Muscle of leg (tissue), 11 donors: ENCODE measurements around the gene NTF3. TPM values are rescaled to one million over a fixed set of nuclear protein-coding genes. Genes with fewer than 3 reads are reported as not detected.
"Not testable (repeated sequence)": the region's sequence is repeated elsewhere in the genome, so short reads cannot be mapped to it uniquely, and the experiment has no call there.

Experiments used
- DNase-seq: peaks from one replicate; pipeline ENCODE4 v3.0.0; 2013
- H3K27ac ChIP-seq: one replicate; pipeline ENCODE4 v1.5.1; 2013; ENCODE audit warnings: mild to moderate bottlenecking, low read length, control low read depth
- H3K27me3 ChIP-seq: one replicate; pipeline ENCODE4 v1.6.1; 2013; ENCODE audit warnings: low read length; ENCODE audit not compliant: control insufficient read depth, insufficient read depth
- H3K36me3 ChIP-seq: one replicate; pipeline ENCODE4 v1.6.1; 2013; ENCODE audit warnings: low read length; ENCODE audit not compliant: control insufficient read depth, insufficient read depth
- H3K4me1 ChIP-seq: one replicate; pipeline ENCODE4 v1.6.1; 2013; ENCODE audit warnings: low read length; ENCODE audit not compliant: control insufficient read depth, insufficient read depth
- H3K4me3 ChIP-seq: one replicate; pipeline ENCODE4 v1.5.1; 2013; ENCODE audit warnings: low read length, control low read depth
- H3K9me3 ChIP-seq: replicated peaks from 2 replicates; pipeline ENCODE4 v1.6.1; 2013; ENCODE audit warnings: low read depth, low read length; ENCODE audit not compliant: control insufficient read depth
- WGBS: methylation state at CpG from one replicate; pipeline ENCODE4 v1.1.5; 2013; ENCODE audit warnings: missing lambda C conversion rate; ENCODE audit not compliant: insufficient coverage; 5-methylcytosine and 5-hydroxymethylcytosine counted together
- polyA plus RNA-seq, 8 donors: library from polyadenylated mRNA; unstranded; fragments of 120-200 nt; gene quantifications; one replicate each; pipeline versions ENCODE4 v1.2.1 to v1.2.3, GENCODE V29; 2013; ENCODE audit warnings: inconsistent platforms in 1 of 8, low replicate concordance in 1 of 8; ENCODE audit not compliant: insufficient read length in 8 of 8, insufficient read depth in 1 of 8
- total RNA-seq: library from RNA; stranded (reverse); fragments of 120-200 nt; gene quantifications from one replicate; pipeline ENCODE4 v1.2.4, GENCODE V29; 2013

The NTF3 gene
- total and polyA plus RNA-seq, 9 donors, result 2.0 to 7.3 (median 4.2) TPM

DNA sequence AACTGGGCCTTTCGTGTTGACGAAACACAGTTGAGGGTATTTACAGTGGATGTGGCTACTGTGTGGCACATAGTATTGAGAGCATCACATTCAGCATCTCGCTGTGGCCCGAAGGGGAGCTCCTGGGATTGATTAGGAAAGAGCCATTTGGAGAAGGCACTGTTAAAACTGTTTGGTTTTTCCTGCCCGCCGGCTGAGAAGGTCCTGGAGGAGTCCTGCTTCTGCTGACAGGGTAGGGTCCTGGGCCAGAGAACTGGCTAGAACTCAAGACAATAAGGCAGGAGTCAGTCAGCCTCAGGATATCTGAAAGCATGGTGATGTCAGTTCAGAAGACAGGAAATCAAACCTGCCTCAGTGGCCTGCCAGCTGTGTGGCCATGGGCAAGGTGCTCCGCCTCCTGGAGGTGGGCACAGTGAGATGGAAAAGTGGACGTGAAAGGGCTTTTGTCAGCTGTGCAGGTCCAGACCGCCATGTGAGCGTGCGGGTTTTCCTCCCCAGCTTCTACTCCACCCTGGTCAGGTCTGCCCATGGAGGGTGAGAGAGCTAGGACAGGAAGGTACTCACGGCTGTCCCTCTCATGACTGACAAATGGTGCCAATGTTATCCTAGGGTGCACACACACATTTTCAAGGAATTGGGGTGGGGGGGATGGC is 92.3 kb downstream of the NTF3 start:
- Histone ChIP-seq H3K4me3 (no peak overlapping the region), H3K27ac (no peak overlapping the region), H3K27me3 (no peaks in the 10 kb centered on the region), H3K36me3 (no peaks in the 10 kb centered on the region), H3K4me1 (peaks cover 6% of the 10 kb centered on the region), H3K9me3 (no peaks in the 10 kb centered on the region)
- 89% methylated on average over 4 of the region's 12 CpGs for WGBS
- no peak for DNase-seq

DNA sequence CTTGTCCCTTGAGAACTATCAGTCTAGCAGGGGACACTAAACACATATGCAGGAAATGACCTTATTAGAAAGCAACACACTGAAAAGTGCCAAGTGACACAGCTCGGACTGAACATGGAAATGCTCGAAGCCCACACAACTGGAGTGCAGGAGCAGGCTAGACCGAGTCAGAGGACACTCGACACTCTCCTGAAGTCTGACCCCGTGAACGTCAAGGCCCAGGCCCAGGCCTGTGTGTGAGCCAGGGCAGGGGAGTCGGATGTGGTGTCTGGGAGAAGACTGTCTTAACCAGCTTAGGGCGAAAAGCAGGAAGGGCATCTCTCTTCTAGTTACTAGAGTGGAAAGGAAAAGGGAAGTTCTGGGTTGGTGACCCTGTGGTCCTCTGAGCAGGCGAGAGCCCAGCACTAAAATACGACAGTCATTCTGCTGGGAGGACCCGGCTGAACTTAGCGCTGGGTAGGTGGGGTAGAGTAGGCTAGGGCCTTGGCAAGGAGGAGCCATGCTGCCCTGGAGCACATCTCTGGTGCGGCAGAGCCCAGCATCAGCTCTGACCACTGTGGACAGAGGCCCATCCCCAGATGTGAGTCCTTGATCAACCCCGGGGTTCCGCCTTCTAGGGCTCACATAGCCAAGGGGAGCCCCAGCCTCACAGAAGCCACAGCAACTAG is 93.0 kb downstream of the NTF3 start:
- Histone ChIP-seq H3K27ac (no peak overlapping the region), H3K27me3 (no peaks in the 10 kb centered on the region), H3K4me1 (peaks cover 6% of the 10 kb centered on the region), H3K36me3 (no peaks in the 10 kb centered on the region), H3K4me3 (no peak overlapping the region), H3K9me3 (no peaks in the 10 kb centered on the region)
- 75% methylated on average over 13 of the region's 15 CpGs for WGBS
- no peak for DNase-seq

DNA sequence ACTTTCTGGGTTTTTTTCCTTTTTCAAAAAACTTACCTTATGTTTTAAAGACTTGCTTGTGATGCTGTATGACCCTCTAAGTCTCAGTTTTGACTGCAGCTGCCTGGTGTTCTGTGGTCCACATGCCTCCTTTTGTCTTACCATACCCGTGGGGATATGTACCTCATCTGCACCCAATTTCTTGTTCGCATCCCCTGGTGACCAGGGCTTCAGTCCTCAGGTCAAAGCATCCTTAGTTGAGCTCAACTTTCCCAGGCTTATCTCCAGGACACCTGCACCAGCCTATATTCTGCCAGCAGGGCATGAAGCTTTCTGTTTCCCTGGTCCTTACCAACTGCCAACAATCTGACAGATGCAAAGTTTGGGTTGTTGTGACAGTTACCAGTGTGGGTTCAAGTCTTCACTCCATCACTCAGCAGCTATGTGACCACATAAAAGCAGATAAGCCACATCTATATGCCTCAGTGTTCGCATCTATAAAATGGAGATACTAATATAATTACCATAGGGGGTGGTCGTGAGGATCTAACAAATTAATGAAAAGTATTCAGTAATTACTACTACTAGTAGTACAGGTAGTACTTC is 94.0 kb downstream of the NTF3 start:
- WGBS, result 83% methylated on average over 2 of the region's 4 CpGs
- no peaks in the 10 kb centered on the region for H3K9me3 ChIP-seq

DNA sequence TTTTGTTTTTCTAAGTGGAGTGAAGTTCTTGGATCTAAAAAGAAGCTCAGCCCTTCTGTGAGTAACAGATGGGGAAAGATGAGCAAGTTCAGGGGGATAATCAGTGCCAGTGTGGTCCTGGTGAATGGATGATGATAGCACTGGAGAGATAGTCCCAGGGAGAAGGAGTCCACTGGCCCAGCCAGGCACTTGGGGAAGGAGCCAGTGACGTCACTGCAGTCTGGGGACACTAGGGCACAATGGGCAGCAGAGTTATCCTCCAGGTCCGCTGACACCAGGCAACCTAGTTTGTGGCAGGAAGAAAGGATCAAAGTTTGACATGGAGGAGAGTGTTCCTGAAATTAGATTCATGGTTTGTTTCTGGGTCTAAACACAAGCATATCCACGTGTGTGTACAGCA is 101.5 kb downstream of the NTF3 start:
- Histone ChIP-seq H3K36me3 (no peaks in the 10 kb centered on the region), H3K27ac (no peak overlapping the region), H3K4me3 (no peak overlapping the region), H3K27me3 (no peaks in the 10 kb centered on the region), H3K9me3 (no peaks in the 10 kb centered on the region), H3K4me1 (no peaks in the 10 kb centered on the region)
- 80% methylated on average over 3 of the region's 3 CpGs for WGBS
- no peak for DNase-seq

More for the DNA sequence above, 94.0 kb downstream of the NTF3 start:
- Histone ChIP-seq H3K4me3 (no peak overlapping the region), H3K27me3 (no peaks in the 10 kb centered on the region), H3K36me3 (no peaks in the 10 kb centered on the region), H3K4me1 (peaks cover 6% of the 10 kb centered on the region), H3K27ac (no peak overlapping the region)
- DNase-seq, result no peak

DNA sequence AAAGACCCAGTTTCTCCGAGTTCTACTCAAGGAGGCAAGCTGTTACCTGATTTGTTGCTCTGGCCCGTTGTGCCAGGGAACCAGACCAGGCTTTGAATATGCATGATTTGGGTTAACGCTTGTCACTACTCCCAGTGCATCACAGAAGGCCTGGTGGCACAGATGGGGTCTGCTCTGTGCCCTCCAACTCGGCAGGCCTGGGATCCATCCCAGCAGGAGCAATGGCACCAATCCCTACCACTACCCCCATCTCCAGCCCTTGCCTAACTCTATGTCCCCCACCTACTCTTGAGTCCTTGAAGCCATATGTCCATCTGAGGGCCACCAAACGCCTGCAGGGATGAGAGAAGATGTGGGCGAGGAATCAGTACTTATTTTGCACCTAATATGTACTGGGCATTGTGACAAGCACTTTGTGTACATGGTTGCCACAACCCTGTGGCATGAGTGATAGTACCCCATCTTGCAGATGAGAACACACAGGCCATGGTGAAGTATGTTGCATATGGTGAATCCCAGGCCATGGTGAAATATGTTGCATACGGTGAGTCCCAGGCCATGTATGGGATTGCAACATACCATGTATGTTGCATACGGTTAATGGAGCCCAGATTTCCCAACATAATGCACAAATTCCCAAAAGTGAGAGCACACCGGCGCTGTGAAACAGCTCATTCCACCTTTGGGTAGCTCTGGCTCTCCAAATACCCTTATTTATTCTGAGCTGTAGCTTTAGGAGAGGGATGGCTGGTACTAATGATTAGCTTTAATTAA is 102.7 kb downstream of the NTF3 start:
- Histone ChIP-seq H3K27me3 (no peaks in the 10 kb centered on the region), H3K36me3 (no peaks in the 10 kb centered on the region), H3K27ac (no peak overlapping the region), H3K9me3 (no peaks in the 10 kb centered on the region), H3K4me1 (no peaks in the 10 kb centered on the region), H3K4me3 (no peak overlapping the region)
- 90% methylated on average over 7 of the region's 10 CpGs for WGBS
- no peak for DNase-seq

DNA sequence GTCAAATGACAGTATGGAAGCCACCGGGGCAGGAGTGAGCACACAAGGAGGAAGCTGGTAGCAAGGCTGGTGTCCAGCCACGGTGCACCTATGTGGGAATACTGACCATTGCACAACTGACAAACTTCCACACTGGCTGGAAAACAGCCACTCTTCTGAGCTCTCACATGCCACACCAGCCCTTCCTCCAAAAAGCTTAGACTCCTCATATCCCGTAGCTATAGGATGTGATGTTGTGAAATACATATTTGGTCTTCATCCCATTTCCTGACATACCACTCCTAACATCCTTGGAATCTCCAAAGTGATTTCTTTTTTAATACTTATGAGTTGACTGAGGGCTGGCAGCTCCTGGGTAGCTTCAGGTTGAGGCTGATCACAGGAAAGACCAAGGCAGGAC is 103.6 kb downstream of the NTF3 start:
- WGBS, result no CpG with 5 or more reads among the region's 3 CpGs
- no peaks in the 10 kb centered on the region for H3K36me3 ChIP-seq
- no peak overlapping the region for H3K4me3 ChIP-seq
- no peak overlapping the region for H3K27ac ChIP-seq
- H3K9me3 ChIP-seq, result no peaks in the 10 kb centered on the region
- no peaks in the 10 kb centered on the region for H3K27me3 ChIP-seq
- no peak for DNase-seq
- H3K4me1 ChIP-seq, result no peaks in the 10 kb centered on the region

DNA sequence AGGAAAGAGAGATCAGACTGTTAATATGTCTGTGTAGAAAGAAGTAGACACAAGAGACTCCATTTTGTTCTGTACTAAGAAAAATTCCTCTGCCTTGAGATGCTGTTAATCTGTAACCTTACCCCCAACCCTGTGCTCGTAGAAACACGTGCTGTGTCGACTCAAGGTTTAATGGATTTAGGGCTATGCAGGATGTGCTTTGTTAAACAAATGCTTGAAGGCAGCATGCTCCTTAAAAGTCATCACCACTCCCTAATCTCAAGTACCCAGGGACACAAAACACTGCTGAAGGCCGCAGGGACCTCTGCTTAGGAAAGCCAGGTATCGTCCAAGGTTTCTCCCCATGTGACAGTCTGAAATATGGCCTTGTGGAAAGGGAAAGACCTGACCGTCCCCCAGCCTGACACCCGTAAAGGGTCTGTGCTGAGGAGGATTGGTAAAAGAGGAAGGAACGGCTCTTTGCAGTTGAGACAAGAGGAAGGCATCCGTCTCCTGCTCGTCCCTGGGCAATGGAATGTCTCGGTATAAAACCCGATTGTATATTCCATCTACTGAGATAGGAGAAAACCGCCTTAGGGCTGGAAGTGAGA is 105.2 kb downstream of the NTF3 start:
- 60% methylated on average over 1 of the region's 13 CpGs for WGBS
- not testable (repeated sequence) for H3K36me3 ChIP-seq, DNase-seq, H3K4me1 ChIP-seq, H3K27ac ChIP-seq, H3K4me3 ChIP-seq, H3K27me3 ChIP-seq, H3K9me3 ChIP-seq

DNA sequence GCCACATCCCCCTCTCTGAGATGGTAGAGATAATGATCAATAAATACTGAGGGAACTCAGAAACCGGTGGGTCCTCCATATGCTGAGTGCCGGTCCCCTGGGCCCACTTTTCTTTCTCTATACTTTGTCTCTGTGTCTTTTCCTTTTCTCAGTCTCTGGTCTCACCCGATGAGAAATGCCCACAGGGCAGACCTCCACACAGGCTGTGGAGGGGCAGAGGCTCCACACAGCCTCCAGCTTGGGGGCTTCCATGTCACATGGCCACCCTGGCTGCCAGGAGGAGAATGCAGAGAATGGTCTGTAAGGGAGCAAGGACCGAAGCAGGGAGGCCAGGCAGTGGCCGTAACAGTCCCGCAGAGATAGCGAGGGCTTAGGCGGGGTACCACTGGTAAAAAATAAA is 105.9 kb downstream of the NTF3 start:
- Histone ChIP-seq H3K4me3 (no peak overlapping the region), H3K27ac (no peak overlapping the region), H3K27me3 (no peaks in the 10 kb centered on the region), H3K36me3 (no peaks in the 10 kb centered on the region), H3K4me1 (no peaks in the 10 kb centered on the region), H3K9me3 (no peaks in the 10 kb centered on the region)
- DNase-seq, result no peak
- WGBS, result 40% methylated on average over 2 of the region's 8 CpGs
